NCI-H446 treated with DMSO at 0.1 percent for 48 hours (cell line): ENCODE results near the gene UGT1A6.
"Not testable (repeated sequence)": the region's sequence is repeated elsewhere in the genome, so short reads cannot be mapped to it uniquely, and the experiment has no call there.

Experiments used
- DNase-seq: peaks from one replicate; lab custom pipeline; 2025; lab: John Stamatoyannopoulos, UW

The UGT1A6 gene

GRCh38 chr2:233728723-233729301, 36.1 kb downstream of the UGT1A6 start, which contains the start of gene UGT1A3:
UGT1A3 (plus strand) TSS chr2:233729042; CDS start chr2:233729127, 85 bp downstream.
- no peak for DNase-seq

DNA sequence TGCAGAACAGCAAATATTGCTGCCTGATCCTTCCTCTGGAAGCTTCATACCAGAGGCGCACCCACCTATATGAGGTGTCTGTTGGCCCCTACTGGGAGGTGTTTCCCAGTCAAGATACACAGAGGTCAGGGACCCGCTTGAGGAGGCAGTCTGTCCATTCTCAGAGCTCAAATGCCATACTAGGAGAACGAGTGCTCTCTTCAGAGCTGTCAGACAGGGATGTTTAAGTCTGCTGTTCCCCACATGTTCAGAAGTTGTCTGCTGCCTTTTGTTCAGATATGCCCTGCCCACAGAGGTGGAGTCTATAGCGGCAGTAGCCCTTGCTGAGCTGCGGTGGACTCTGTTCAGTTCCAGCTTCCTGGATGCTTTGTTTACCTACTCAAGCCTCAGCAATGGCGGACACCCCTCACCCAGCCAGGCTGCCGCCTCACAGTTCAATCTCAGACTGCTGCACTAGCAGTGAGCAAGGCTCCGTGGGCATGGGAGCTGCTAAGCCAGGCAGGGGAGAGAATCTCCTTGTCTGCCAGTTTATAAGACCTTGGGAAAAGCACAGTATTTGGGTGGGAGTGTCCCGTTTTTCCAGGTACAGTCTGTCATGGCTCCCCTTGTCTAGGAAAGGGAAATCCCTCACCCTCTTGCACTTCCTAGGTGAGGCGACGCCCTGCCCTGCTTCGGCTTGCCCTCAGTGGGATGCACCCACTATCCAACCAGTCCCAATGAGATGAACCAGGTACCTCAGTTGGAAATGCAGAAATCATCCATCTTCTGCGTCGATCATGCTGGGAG, 44.4 kb downstream of the UGT1A6 start:
- not testable (repeated sequence) for DNase-seq

DNA sequence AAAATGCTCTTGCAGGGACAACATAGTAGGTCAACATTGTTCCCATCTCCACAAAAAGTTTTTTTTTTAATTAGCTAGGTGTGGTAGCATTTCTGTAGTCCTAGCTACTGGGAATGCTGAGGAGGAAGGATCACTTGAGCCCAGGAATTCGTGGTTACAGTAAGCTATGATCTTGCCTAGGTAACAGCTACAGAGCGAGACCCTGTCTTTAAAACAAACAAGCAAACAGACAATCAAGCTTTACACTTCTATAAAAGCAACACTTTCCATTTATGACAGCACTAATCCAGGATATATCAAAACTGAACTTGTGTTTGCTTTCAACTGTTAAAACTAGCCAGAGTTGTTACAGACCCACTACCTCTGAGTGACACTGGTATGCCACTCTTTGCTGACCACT, 48.2 kb downstream of the UGT1A6 start:
- DNase-seq = no peak

- DNase-seq = no peak
These were observed 51.0 kb downstream of the UGT1A6 start for GRCh38 chr2:233743464-233744259.

DNA sequence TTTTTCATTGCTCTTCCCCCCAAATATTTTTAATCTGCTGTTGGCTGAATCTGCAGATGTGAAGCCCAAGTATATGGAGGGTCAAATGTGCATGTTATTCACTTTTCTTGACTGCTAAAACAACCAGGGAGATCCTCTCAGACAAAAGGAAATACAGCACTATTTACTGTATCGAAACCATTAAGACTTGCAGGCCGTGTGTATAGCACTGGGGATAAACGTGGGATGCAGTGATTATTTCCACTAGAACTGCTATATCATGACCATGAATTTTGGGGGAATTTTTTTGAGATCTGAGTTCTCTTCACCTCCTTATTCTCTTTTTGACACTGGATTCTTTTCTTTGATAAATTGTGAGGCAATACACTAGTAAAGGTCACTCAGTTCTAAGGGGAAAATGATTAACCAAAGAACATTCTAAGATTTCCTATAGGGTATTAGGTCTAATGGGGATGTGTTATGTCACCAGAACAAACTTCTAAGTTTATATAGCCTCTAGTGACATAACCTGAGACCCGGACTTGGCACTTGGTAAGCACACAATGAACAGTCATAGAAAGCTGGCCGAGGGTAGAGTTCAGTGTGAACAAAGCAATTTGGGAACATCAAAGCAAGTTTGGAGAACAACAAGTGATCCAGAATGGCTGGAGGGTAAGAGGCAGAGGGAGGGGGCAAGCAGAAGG, 52.5 kb downstream of the UGT1A6 start:
- no peak for DNase-seq

DNA sequence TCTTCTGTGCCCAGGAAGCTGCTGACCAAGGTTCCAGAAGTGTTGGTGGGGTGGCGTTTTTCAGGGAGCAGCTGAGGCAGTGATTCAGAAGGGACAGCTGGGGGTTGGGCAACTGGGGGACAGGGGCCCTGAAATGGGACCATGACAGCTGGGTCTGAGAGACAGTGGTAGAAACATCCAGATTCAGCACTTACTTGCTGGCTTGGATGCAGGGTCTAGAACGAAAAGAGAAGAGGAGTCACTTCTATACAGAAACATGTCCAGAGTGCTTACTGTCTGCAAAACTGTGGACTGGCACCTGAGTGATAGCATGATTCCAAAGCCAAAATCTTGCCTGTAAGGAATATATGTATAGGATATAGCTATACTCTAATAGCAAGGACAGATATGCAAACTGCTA, 53.1 kb downstream of the UGT1A6 start:
- DNase-seq = not testable (repeated sequence)

- DNase-seq = no peak
These were observed 54.0 kb downstream of the UGT1A6 start for GRCh38 chr2:233746475-233747282.

- DNase-seq = no peak
These were observed 54.5 kb downstream of the UGT1A6 start for GRCh38 chr2:233747283-233747544.

DNA sequence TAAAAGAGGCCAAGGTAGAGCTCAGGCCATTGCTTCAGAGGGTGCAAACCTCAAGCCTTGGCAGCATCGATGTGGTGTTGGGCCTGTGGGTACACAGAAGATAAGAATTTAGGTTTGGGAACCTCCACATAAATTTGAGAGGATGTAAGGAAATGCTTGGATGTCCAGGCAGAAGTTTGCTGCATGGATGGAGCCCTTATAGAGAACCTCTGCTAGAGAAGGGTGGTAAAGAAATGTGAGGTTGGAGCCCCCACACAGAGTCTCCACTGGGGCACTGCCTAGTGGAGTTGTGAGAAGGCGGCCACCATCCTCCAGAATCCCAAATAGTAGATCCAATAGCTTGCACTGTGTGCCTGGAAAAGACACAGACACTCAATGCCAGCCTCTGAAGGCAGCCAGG, 58.0 kb downstream of the UGT1A6 start:
- DNase-seq = not testable (repeated sequence)

- not testable (repeated sequence) for DNase-seq
These were observed 58.7 kb downstream of the UGT1A6 start for GRCh38 chr2:233751212-233752009.

- no peak for DNase-seq
These were observed 62.4 kb downstream of the UGT1A6 start for GRCh38 chr2:233754872-233755611.

DNA sequence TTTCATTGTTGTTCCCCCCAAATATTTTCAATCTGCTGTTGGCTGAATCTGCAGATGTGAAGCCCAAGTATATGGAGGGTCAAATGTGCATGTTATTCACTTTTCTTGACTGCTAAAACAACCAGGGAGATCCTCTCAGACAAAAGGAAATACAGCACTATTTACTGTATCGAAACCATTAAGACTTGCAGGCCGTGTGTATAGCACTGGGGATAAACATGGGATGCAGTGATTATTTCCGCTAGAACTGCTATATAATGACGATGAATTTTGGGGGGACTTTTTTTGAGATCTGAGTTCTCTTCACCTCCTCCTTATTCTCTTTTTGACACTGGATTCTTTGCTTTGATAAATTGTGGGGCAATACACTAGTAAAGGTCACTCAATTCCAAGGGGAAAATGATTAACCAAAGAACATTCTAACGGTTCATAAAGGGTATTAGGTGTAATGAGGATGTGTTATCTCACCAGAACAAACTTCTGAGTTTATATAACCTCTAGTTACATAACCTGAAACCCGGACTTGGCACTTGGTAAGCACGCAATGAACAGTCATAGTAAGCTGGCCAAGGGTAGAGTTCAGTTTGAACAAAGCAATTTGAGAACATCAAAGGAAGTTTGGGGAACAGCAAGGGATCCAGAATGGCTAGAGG, 63.9 kb downstream of the UGT1A6 start:
- DNase-seq = no peak

DNA sequence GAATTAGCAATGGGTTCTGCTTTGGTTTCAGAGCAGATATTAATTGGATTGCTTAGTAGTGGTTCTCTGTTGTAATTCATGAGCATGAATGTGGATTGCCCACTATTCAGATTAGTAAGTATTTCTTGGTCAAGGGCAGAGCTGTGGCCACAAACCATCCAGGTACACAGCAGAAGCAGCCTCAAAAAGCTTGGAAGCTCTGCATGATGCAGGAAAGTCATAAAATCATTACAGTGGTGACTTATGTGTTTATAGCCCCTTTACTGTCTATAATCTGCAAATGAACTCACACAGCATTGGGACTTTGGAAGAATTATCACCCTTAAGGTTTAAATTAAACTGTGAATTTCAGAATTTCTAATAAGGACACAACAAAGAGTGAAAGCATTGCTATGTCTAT, 65.5 kb downstream of the UGT1A6 start:
- no peak for DNase-seq

- no peak for DNase-seq
These were observed 66.2 kb downstream of the UGT1A6 start for GRCh38 chr2:233758849-233759248.

DNA sequence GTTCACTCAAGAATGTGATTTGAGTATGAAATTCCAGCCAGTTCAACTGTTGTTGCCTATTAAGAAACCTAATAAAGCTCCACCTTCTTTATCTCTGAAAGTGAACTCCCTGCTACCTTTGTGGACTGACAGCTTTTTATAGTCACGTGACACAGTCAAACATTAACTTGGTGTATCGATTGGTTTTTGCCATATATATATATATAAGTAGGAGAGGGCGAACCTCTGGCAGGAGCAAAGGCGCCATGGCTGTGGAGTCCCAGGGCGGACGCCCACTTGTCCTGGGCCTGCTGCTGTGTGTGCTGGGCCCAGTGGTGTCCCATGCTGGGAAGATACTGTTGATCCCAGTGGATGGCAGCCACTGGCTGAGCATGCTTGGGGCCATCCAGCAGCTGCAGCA, 67.4 kb downstream of the UGT1A6 start, which contains the start of gene UGT1A1:
TSS of gene UGT1A1 (plus strand) at position 228 of the 400 bp plus-strand sequence. CDS start at position 246, 18 bp downstream.
- no peak for DNase-seq

GRCh38 chr2:233761040-233761769, 68.5 kb downstream of the UGT1A6 start:
- DNase-seq = no peak

DNA sequence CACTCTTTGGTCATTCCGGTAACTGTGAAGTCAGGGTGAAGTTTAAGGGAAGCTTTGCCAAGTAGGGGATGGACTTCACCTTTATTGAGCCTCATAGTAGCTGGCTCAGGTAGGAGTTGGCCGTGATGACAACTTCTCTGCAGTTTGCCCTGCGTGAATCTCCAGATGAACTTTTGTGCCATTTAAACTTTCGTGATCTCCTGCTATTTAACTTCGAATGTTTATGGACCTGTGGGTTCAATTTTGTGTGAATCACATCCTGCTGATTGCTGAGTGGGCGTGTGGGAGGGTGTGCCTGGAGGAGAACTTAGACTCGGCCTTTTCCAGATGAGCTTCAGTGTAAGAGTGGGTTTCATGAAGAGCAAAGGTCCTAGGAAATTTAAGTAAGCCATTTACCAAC, 71.6 kb downstream of the UGT1A6 start:
- no peak for DNase-seq

DNA sequence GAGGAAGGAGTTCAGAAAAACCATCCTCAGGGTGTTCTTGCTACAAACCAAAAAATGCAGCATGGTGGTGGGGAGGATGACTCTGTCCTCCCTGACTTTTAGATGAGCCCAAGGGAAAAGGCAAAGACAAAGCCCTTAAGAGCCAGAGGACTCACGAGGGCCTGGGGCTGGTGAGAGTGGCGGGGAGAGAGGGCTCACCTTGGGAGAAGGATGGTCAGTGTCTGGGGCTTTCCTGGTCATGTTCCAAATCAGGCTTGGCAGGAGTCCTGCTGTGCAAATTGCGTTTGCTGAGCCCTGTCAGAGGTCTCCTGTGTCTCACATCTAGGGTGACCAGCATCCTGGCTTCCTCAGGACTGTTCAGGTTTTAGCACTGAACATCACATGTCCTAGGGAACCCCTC, 72.1 kb downstream of the UGT1A6 start:
- DNase-seq = no peak

- no peak for DNase-seq
These were observed 73.7 kb downstream of the UGT1A6 start for GRCh38 chr2:233766416-233766815.
